Measurements from ENCODE around the gene FOXS1. TPM values are rescaled to one million over a fixed set of nuclear protein-coding genes. Genes with fewer than 3 reads are reported as not detected.

FOXS1 gene
- total and polyA plus RNA-seq, 8 donors, result 2.5 to 8.2 (median 5.5) TPM

- Histone ChIP-seq H3K27ac (no peak overlapping the region), H3K27me3 (peaks cover 0 to 9% of the 10 kb centered on the region in 2 donors), H3K9me3 (no peaks in the 10 kb centered on the region), H3K36me3 (no peaks in the 10 kb centered on the region), H3K4me1 (peaks cover 28 to 44% of the 10 kb centered on the region in 2 donors), H3K4me3 (no peak overlapping the region)
- ATAC-seq, result no peak
- TF ChIP-seq CTCF (IDR thresholded peaks at IDR 0.05), result no peak
- no peak for DNase-seq
- intact Hi-C loops (cut with DNase I), result no loop called here
These were observed 8.4 kb downstream of the FOXS1 start for GRCh38 chr20:31836853-31837608.

- no peak for TF ChIP-seq CTCF (IDR thresholded peaks at IDR 0.05)
- Histone ChIP-seq H3K9me3 (no peaks in the 10 kb centered on the region), H3K36me3 (no peaks in the 10 kb centered on the region), H3K4me3 (no peak overlapping the region), H3K4me1 (peaks cover 28 to 39% of the 10 kb centered on the region in 2 donors), H3K27ac (no peak overlapping the region), H3K27me3 (peaks cover 0 to 9% of the 10 kb centered on the region in 2 donors)
- DNase-seq, result peak in 2 of 4 donors; percentile 89 to 92
- intact Hi-C loops (cut with DNase I), result no loop called here
- peak; percentile 91 for ATAC-seq
These were observed 9.2 kb downstream of the FOXS1 start for GRCh38 chr20:31835977-31836852.

- intact Hi-C loops (cut with DNase I), result no loop called here
- DNase-seq (no peak), ATAC-seq (no peak)
- Histone ChIP-seq H3K27me3 (peaks cover 0 to 9% of the 10 kb centered on the region in 2 donors), H3K27ac (no peak overlapping the region), H3K4me1 (peaks cover 28 to 39% of the 10 kb centered on the region in 2 donors), H3K9me3 (no peaks in the 10 kb centered on the region), H3K4me3 (no peak overlapping the region), H3K36me3 (no peaks in the 10 kb centered on the region)
- no peak for TF ChIP-seq CTCF (IDR thresholded peaks at IDR 0.05)
These were observed 9.8 kb downstream of the FOXS1 start for GRCh38 chr20:31835554-31835953.

GRCh38 chr20:31833931-31834521 is 11.4 kb downstream of the FOXS1 start:
- Histone ChIP-seq H3K27me3 (peaks cover 0 to 9% of the 10 kb centered on the region in 2 donors), H3K4me1 (peaks cover 28 to 38% of the 10 kb centered on the region in 2 donors), H3K36me3 (no peaks in the 10 kb centered on the region), H3K9me3 (no peaks in the 10 kb centered on the region), H3K27ac (no peak overlapping the region), H3K4me3 (no peak overlapping the region)
- intact Hi-C loops (cut with DNase I), result no loop called here
- TF ChIP-seq CTCF (IDR thresholded peaks at IDR 0.05), result no peak
- no peak for DNase-seq
- no peak for ATAC-seq

Measured in left lung (tissue), 10 donors.